Spinal cord (tissue), 10 donors: ENCODE data around the gene PNPLA5. TPM values are rescaled to one million over a fixed set of nuclear protein-coding genes. Genes with fewer than 3 reads are reported as not detected.

Source experiments
- DNase-seq, 6 donors: peaks; one replicate each; pipeline versions ENCODE4 v3.0.0 to v3.0.0-alpha.2; 2013 to 2015; ENCODE audit warnings: low spot score in 6 of 6, low read depth in 4 of 6
- H3K27ac ChIP-seq: one replicate; pipeline ENCODE4 v1.5.1; 2013; ENCODE audit warnings: low read depth, low read length, control low read depth
- H3K27me3 ChIP-seq: one replicate; pipeline ENCODE4 v1.6.1; 2013; ENCODE audit warnings: low read length; ENCODE audit not compliant: control insufficient read depth, insufficient read depth
- H3K36me3 ChIP-seq: one replicate; pipeline ENCODE4 v1.6.1; 2013; ENCODE audit warnings: low read length; ENCODE audit not compliant: control insufficient read depth, insufficient read depth
- H3K4me1 ChIP-seq: one replicate; pipeline ENCODE4 v1.6.1; 2013; ENCODE audit warnings: low read length; ENCODE audit not compliant: control insufficient read depth, insufficient read depth
- H3K4me3 ChIP-seq: one replicate; pipeline ENCODE4 v1.5.1; 2013; ENCODE audit warnings: low read depth, low read length, control low read depth
- H3K9me3 ChIP-seq: one replicate; pipeline ENCODE4 v1.6.1; 2013; ENCODE audit warnings: low read length; ENCODE audit not compliant: control insufficient read depth, insufficient read depth
- WGBS: methylation state at CpG from one replicate; pipeline ENCODE4 v1.1.5; 2013; ENCODE audit warnings: missing lambda C conversion rate; ENCODE audit not compliant: insufficient coverage; 5-methylcytosine and 5-hydroxymethylcytosine counted together
- polyA plus RNA-seq, 2 donors: library from polyadenylated mRNA; unstranded; fragments of 120-200 nt; gene quantifications; one replicate each; pipeline ENCODE4 v1.2.1, GENCODE V29; 2013; ENCODE audit not compliant: insufficient read length in 2 of 2
- total RNA-seq, 2 donors: library from RNA; depleted of rRNA in 1 of 2; stranded (reverse); fragments of 120-200 nt in 1 of 2; fragments of >200 nt in 1 of 2; gene quantifications; one replicate each; pipeline versions ENCODE4 v1.2.3 to v1.2.4, GENCODE V29; 2013 to 2014
- donor health status: healthy.

The PNPLA5 gene
- total and polyA plus RNA-seq, 4 donors = 0.10 to 0.87 (median 0.26) TPM

DNA sequence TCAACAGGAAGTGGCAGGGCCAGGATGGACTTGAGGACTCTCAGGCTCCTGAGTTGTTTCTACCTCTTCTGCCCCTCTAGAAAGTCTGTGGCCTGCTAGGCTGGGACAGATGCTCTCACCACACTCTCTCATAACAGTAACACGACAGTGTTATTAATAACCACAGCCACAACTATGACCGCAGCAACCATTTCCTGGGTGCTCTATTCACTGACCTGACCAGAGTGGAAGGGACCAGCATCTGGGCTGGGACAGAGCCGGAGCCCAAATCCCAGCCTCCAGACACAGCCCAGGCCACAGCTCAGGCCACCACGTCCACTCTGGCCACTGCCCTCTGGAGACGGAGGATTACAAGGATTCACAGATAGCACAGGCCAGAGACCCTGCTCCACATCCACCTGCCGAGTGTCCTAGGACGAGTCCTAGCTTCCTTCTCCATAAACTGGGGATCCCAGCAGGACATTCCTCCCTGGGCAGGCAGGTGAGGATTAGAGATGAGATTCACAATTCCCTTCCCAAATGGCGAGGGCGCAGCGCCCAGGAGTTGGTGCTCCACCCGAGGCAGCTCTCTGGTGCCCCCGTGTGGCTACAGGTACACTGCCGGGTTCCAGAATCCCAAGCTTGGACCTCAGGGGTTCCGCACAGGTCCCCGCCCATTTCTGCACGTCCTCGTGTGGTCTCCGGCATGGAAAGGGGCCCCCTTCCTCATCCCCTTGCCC lies 7.1 kb downstream of the PNPLA5 start:
- Histone ChIP-seq H3K9me3 (no peaks in the 10 kb centered on the region), H3K4me3 (no peak overlapping the region), H3K27me3 (peaks cover 14% of the 10 kb centered on the region), H3K27ac (no peak overlapping the region), H3K4me1 (no peaks in the 10 kb centered on the region), H3K36me3 (no peaks in the 10 kb centered on the region)
- peak in 2 of 6 donors; percentile 46 to 76 for DNase-seq
- 31% methylated on average over 17 of the region's 18 CpGs for WGBS

DNA sequence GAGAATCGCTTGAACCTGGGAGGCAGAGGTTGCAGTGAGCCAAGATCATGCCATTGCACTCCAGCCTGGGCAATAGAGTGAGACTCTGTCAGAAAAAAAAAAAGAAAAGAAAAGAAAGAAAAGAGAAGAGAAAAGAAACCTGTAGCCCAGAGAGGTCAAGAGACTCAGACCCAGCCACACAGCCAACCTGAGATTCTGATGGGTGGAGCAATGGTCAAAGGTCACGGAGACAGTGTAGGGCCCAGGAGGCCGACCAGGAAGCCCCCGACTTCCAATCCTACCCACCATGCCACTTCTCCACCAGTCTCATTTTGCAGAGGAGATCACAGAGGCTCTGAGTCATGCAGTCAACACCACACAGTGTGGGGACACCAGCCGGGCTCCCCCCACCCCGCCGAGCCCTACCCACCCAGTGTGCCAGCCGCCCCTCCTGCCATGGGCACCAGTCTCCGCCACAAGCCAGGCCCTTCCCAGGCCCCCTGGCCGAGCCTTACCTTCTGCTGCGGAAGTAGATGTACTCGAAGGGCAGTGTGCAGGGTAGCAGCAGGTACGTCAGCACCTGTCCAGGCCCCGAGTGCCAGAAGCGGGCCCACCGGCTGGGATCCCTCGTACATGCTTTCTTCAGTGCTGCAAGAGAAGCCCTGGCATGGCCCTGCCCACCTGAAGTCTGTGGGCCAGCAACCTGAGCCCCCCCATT lies 7.9 kb downstream of the PNPLA5 start:
- no peak overlapping the region for H3K27ac ChIP-seq
- H3K9me3 ChIP-seq = no peaks in the 10 kb centered on the region
- no peak for DNase-seq
- 92% methylated on average over 14 of the region's 17 CpGs for WGBS
- peaks cover 6% of the 10 kb centered on the region for H3K27me3 ChIP-seq
- no peaks in the 10 kb centered on the region for H3K4me1 ChIP-seq
- H3K4me3 ChIP-seq = no peak overlapping the region
- no peaks in the 10 kb centered on the region for H3K36me3 ChIP-seq

DNA sequence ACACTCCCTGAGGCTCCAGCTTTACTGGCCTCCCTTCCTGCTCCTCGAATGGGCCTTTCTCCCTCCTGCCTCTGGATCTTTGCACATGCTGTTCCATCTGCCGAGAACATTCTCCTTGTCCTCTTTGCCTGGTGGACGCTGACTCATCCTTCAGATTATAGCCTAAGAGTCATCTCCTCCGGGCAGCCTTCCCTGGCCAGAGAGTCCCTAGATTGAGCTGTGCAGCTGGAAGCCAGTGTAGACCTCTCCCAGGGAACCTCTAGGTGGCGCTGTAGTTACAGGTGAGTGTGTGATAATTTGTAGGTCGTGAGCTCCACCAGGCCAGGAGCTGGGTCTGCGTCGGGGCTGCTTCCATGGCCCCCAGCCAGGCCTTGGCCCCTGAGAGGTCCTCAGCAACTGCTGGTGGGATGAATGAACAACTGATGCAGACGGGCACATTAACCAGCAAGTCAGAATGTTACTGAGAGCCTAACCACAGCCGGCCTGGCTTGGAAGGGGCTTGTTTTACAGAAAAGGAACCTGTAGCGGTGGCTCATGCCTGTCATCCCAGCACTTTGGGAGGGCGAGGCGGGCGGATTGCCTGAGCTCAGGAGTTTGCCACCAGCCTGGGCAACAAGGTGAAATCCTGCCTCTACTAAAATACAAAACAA lies 8.7 kb downstream of the PNPLA5 start:
- no peak overlapping the region for H3K4me3 ChIP-seq
- peaks cover 2% of the 10 kb centered on the region for H3K27me3 ChIP-seq
- no peaks in the 10 kb centered on the region for H3K4me1 ChIP-seq
- H3K36me3 ChIP-seq = no peaks in the 10 kb centered on the region
- H3K9me3 ChIP-seq = no peaks in the 10 kb centered on the region
- DNase-seq = peak in 2 of 6 donors; percentile 35 to 64
- no peak overlapping the region for H3K27ac ChIP-seq
- whole genome bisulfite sequencing = 38% methylated on average over 13 of the region's 14 CpGs

DNA sequence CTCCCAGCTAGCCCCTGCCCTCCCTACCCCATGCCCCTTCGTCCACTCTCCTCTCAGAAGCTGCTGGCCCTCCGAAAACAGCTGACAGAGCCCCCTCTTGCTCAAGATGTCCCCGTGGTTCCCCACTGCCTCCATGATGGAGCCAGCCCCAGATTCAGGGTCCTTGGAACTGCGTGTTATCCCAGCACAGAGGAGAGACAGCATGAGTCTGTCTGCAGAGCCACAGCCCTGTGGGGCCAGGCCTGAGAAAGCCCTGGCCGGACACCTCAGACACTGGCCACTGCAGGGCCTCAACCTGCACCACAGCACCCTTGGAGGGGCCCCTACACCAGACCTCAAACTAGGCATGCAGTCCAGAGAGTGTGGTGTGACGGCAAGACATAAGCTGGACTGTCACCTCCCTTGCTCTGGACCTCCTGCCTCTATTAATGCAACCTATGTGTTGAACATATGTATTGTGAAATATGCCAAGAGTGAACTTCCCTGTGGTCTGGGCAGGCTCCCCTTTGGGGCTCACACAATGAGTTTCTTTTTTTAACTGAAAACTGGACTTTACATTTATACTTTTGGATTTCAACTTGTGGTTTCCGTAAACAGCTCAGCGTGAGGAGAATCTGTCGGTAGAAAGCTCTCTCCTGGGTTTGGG lies 9.6 kb downstream of the PNPLA5 start:
- no peaks in the 10 kb centered on the region for H3K36me3 ChIP-seq
- H3K27me3 ChIP-seq = no peaks in the 10 kb centered on the region
- no peak overlapping the region for H3K4me3 ChIP-seq
- DNase-seq = no peak
- H3K4me1 ChIP-seq = no peaks in the 10 kb centered on the region
- no peak overlapping the region for H3K27ac ChIP-seq
- H3K9me3 ChIP-seq = no peaks in the 10 kb centered on the region
- WGBS = 84% methylated on average over 8 of the region's 9 CpGs

DNA sequence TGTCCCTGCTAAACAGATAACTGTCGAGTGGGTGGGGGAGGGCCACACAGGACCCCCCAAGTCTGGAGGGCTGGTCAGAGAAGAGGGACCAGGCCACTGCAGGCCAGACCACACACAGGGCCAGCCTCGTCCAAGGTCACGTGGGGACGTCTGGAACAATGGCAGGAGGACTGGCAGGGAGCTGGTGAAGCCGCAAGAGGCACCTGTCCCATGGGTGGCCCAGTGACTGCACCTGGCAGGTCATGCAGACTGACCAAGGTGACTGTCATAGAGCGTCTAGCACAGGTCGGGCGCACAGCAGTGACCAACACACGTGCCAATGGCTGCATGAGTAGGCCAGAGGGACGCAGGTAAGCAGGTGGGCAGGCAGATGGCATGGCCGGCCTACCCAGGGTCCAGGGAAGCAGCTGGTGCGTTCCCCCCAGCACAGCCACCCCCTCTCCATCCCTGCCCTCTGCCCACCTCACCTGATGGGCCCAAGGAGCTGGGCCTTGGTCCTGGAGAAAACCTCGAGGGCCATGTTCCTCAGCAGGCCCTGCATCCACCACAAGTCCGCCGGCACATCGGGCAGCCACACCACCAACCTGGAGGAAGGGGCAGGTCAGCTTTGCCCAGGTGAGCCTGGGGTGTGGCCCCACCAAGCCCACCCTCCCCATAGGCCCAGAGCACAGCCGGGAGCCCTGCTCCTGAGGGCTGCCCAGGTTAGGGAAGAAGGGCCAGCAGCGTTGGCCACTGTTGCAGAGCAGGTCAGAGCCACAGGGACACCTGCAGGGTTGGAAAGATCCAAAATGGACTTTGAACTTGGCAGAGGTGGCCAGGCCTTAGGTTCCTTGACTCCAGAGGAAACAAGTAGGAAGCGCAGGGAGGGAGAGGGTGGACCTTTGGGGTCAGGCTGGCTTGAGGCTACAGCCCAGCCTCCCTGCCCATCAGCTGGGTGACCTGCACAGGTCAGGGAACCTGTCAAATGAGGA lies 10.4 kb downstream of the PNPLA5 start:
- no peaks in the 10 kb centered on the region for H3K4me1 ChIP-seq
- no peaks in the 10 kb centered on the region for H3K9me3 ChIP-seq
- no peaks in the 10 kb centered on the region for H3K27me3 ChIP-seq
- no peak overlapping the region for H3K4me3 ChIP-seq
- DNase-seq = no peak
- no peaks in the 10 kb centered on the region for H3K36me3 ChIP-seq
- no peak overlapping the region for H3K27ac ChIP-seq
- 89% methylated on average over 19 of the region's 19 CpGs for WGBS

DNA sequence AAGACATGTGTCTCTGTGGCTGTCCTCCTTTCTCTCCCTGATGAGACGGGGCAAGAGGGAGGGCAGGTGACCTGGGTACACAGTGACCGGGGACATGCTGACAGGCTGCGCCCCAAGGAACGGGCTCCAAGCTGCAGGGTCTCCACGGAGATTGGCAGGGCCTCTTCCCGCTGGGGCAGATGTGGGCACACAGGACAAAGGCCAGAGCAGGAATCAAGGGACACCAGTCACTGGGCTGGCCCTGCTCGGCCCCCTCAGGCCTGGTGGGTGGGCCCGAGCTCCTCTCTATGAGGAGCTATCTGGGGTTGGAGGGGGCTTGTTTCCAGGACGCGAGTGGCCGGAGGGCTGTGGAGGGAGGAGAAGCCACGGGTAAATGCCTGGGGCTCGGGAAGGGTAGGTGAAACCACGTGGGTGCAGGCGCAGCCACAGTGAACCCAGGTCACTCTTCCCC lies 11.2 kb downstream of the PNPLA5 start:
- no peaks in the 10 kb centered on the region for H3K27me3 ChIP-seq
- DNase-seq = no peak
- H3K27ac ChIP-seq = no peak overlapping the region
- H3K4me1 ChIP-seq = no peaks in the 10 kb centered on the region
- H3K36me3 ChIP-seq = no peaks in the 10 kb centered on the region
- H3K4me3 ChIP-seq = no peak overlapping the region
- no peaks in the 10 kb centered on the region for H3K9me3 ChIP-seq
- WGBS = 78% methylated on average over 11 of the region's 15 CpGs

DNA sequence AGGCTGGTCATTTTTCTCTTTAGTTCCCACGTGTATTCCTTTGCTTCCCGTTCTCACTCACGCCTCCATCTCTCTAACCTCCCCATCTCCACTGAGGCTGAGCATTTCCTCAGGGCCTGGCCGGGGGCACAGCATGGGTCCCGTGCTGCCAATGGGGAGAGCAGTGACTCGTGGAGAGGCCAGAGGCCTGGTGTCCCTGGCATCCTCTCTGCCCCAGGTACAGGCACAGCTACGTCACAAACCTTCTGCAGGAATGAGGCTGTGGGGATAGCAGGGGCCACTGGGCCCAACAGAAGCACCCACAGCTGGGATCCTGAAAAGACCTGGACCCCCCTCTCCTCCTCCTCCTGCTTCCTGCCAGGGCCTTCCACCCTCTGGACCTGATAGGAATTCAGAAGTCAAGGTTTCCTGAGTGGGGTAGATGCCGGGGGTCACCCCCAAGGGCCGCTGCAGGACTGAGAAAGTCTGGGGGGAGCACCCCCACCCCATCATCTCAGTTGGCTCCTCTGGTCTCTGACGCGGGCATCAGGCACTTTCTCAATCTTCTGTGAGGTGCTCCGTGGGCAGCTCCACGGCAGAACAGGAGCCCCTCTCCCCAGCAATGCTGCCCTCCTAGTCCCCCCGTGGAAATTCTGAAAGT lies 11.8 kb downstream of the PNPLA5 start:
- Histone ChIP-seq H3K9me3 (no peaks in the 10 kb centered on the region), H3K36me3 (no peaks in the 10 kb centered on the region), H3K27me3 (no peaks in the 10 kb centered on the region), H3K4me1 (no peaks in the 10 kb centered on the region), H3K27ac (no peak overlapping the region), H3K4me3 (no peak overlapping the region)
- WGBS = 88% methylated on average over 11 of the region's 14 CpGs
- no peak for DNase-seq

DNA sequence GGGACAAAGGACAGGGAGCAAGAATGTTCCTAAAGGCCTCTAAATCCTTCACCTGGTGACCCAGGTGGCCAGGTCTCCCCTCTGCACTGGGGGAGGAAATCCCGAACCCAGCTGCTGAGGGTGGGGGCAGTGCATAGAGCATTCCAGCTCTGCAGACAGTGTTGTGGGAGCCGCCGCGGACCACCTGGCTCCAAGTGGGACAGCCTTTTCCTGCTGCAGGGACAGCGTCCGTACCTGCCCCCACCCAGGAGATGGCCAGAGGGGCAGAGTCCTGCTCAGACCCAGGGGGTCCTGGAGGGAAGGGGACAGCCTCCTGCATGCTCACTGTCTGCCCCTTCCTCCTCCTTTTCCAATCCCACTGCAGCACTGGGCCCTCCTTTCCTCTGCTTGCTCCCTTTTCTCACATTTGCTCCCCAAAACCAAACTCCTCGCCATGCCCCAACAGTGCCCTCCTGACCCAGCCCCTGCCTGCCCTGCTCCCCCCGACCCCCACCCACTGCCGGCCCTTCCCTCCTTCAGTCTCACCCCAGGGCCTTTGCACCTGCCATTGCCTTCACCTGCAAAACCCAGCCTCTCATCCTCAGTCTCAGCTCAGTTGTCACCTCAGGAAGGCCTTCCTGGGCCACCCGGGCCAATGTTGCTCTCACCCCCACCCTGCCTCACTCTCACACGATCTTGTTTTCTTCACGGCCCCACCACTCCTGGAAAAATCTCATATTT lies 12.8 kb downstream of the PNPLA5 start:
- WGBS = 70% methylated on average over 12 of the region's 12 CpGs
- Histone ChIP-seq H3K4me1 (no peaks in the 10 kb centered on the region), H3K4me3 (no peak overlapping the region), H3K27me3 (no peaks in the 10 kb centered on the region), H3K27ac (no peak overlapping the region), H3K36me3 (no peaks in the 10 kb centered on the region), H3K9me3 (no peaks in the 10 kb centered on the region)
- no peak for DNase-seq
